NB4 (cell line): ENCODE results near the gene MIEF1.

ENCODE experiments used
- DNase-seq: peaks from one replicate; pipeline ENCODE4 v3.0.0; 2010; ENCODE audit warnings: low read depth
- H3K4me3 ChIP-seq: one replicate; pipeline ENCODE4 v1.5.1; 2011; ENCODE audit warnings: mild to moderate bottlenecking, low read depth, low read length, moderate library complexity
- CTCF ChIP-seq: IDR thresholded peaks from one replicate; pipeline ENCODE4 v1.5.1; 2012; ENCODE audit warnings: low read depth, low read length
- MAX ChIP-seq: IDR thresholded peaks from 2 replicates; pipeline ENCODE4 v1.6.1; 2011; ENCODE audit warnings: low read depth, low read length
- MYC ChIP-seq: IDR thresholded peaks from 2 replicates; pipeline ENCODE4 v1.6.1; 2011; ENCODE audit warnings: low read depth, low read length
- POLR2A ChIP-seq: IDR thresholded peaks from 2 replicates; pipeline ENCODE4 v1.6.1; 2011; ENCODE audit warnings: mild to moderate bottlenecking; ENCODE audit not compliant: insufficient read length; ENCODE audit errors: extremely low read depth

Gene MIEF1

GRCh38 chr22:39556970-39557841 lies 55.1 kb downstream of the MIEF1 start:
- no peak overlapping the region for H3K4me3 ChIP-seq
- TF ChIP-seq MYC (no peak), POLR2A (no peak), MAX (no peak), CTCF (no peak)
- no peak for DNase-seq

- H3K4me3 ChIP-seq = no peak overlapping the region
- TF ChIP-seq POLR2A = no peak
- no peak for TF ChIP-seq MYC
- TF ChIP-seq CTCF = no peak
- TF ChIP-seq MAX = no peak
- no peak for DNase-seq
These were observed 56.2 kb downstream of the MIEF1 start for GRCh38 chr22:39558254-39558727.

GRCh38 chr22:39558950-39559349 lies 56.9 kb downstream of the MIEF1 start:
- no peak overlapping the region for H3K4me3 ChIP-seq
- no peak for DNase-seq
- TF ChIP-seq CTCF (no peak), MYC (no peak), MAX (no peak), POLR2A (no peak)

- H3K4me3 ChIP-seq = no peak overlapping the region
- no peak for TF ChIP-seq MAX
- TF ChIP-seq CTCF = peak; percentile 72
- peak; percentile 23 for DNase-seq
These were observed 57.5 kb downstream of the MIEF1 start for GRCh38 chr22:39559456-39560105.

- TF ChIP-seq MYC = no peak
- no peak for TF ChIP-seq MAX
- TF ChIP-seq POLR2A = no peak
- TF ChIP-seq CTCF = no peak
- no peak overlapping the region for H3K4me3 ChIP-seq
- DNase-seq = no peak
These were observed 58.0 kb downstream of the MIEF1 start for GRCh38 chr22:39560127-39560526.
